Mesendoderm (in vitro differentiated cells): Measurements from ENCODE around the gene DNAJB8. TPM values are rescaled to one million over a fixed set of nuclear protein-coding genes. Genes with fewer than 3 reads are reported as not detected.

Experiments used
- DNase-seq: peaks from one replicate; pipeline ENCODE4 v3.0.0; 2013
- H2AK5ac ChIP-seq: 2 replicates; pipeline ENCODE4 v1.6.1; 2013; ENCODE audit warnings: low read length, inconsistent platforms
- H2BK120ac ChIP-seq: 2 replicates; pipeline ENCODE4 v1.6.1; 2013; ENCODE audit warnings: low read depth, mild to moderate bottlenecking, low read length, moderate library complexity, mixed read lengths
- H2BK15ac ChIP-seq: replicated peaks from 2 replicates; pipeline ENCODE4 v1.6.1; 2013; ENCODE audit warnings: low read depth, mild to moderate bottlenecking, moderate library complexity
- H2BK5ac ChIP-seq: 2 replicates; pipeline ENCODE4 v1.6.1; 2013; ENCODE audit warnings: low read length, inconsistent platforms
- H3K18ac ChIP-seq: 2 replicates; pipeline ENCODE4 v1.6.1; 2013; ENCODE audit warnings: mild to moderate bottlenecking, low read length, mixed read lengths
- H3K23ac ChIP-seq: one replicate; pipeline ENCODE4 v1.6.1; 2013; ENCODE audit warnings: low read length
- H3K27ac ChIP-seq: 2 replicates; pipeline ENCODE4 v1.5.1; 2013; ENCODE audit warnings: low read depth, mild to moderate bottlenecking, inconsistent platforms, low read length, moderate library complexity
- H3K27me3 ChIP-seq: 2 replicates; pipeline ENCODE4 v1.6.1; 2013; ENCODE audit warnings: low read length, control low read depth, mild to moderate bottlenecking, inconsistent platforms; ENCODE audit not compliant: insufficient read depth, poor library complexity
- H3K36me3 ChIP-seq: 2 replicates; pipeline ENCODE4 v1.6.1; 2013; ENCODE audit warnings: low read length, inconsistent platforms; ENCODE audit not compliant: control insufficient read depth, insufficient read depth
- H3K4ac ChIP-seq: one replicate; pipeline ENCODE4 v1.6.1; 2013; ENCODE audit warnings: low read depth, mild to moderate bottlenecking, low read length, moderate library complexity
- H3K4me1 ChIP-seq: 2 replicates; pipeline ENCODE4 v1.6.1; 2013; ENCODE audit warnings: low read depth, low read length, inconsistent platforms; ENCODE audit not compliant: control insufficient read depth
- H3K4me2 ChIP-seq: 2 replicates; pipeline ENCODE4 v1.6.1; 2013; ENCODE audit warnings: low read length
- H3K4me3 ChIP-seq: 2 replicates; pipeline ENCODE4 v1.5.1; 2013; ENCODE audit warnings: mild to moderate bottlenecking, low read length
- H3K56ac ChIP-seq: one replicate; pipeline ENCODE4 v1.6.1; 2013; ENCODE audit warnings: low read length
- H3K79me1 ChIP-seq: 2 replicates; pipeline ENCODE4 v1.6.1; 2013; ENCODE audit warnings: low read length, inconsistent platforms
- H3K79me2 ChIP-seq: 2 replicates; pipeline ENCODE4 v1.6.1; 2013; ENCODE audit warnings: mild to moderate bottlenecking, low read length; ENCODE audit not compliant: control insufficient read depth, insufficient read depth
- H3K9ac ChIP-seq: 2 replicates; pipeline ENCODE4 v1.6.1; 2013; ENCODE audit warnings: low read length, inconsistent platforms
- H4K5ac ChIP-seq: one replicate; pipeline ENCODE4 v1.6.1; 2013; ENCODE audit warnings: low read length
- H4K8ac ChIP-seq: one replicate; pipeline ENCODE4 v1.6.1; 2013; ENCODE audit warnings: low read depth, mild to moderate bottlenecking, control low read depth, low read length, moderate library complexity
- WGBS: extraction: QIAGEN DNeasy Blood & Tissue Kit; methylation state at CpG from one replicate; pipeline ENCODE4 v1.1.7; 2013; ENCODE audit warnings: low lambda C conversion rate, missing lambda C conversion rate; ENCODE audit not compliant: insufficient coverage; ENCODE audit errors: extremely low coverage; 5-methylcytosine and 5-hydroxymethylcytosine counted together
- polyA plus RNA-seq, 2 experiments: library from polyadenylated mRNA; stranded (reverse); fragments of 200-250 nt; gene quantifications; one replicate each; pipeline ENCODE4 v1.2.3, GENCODE V29; 2013

DNAJB8 gene
- not detected for polyA plus RNA-seq (2013, experiment 1 of 2)
- polyA plus RNA-seq (2013, experiment 2 of 2): not detected

- WGBS: no CpG with 5 or more reads among the region's 14 CpGs
These were observed at the start of gene DNAJB8 for GRCh38 chr3:128466840-128467541. TSS of gene DNAJB8 (minus strand) at chr3:128466890. CDS start at chr3:128463245, 3,645 bp downstream.

GRCh38 chr3:128515967-128516366 lies 49.3 kb upstream of the DNAJB8 start:
- Histone ChIP-seq H2AK5ac (no peak overlapping the region), H3K18ac (no peak overlapping the region), H3K79me2 (no peaks in the 10 kb centered on the region), H2BK5ac (no peak overlapping the region), H4K8ac (no peak overlapping the region), H2BK120ac (no peak overlapping the region), H3K36me3 (no peaks in the 10 kb centered on the region), H3K4me1 (no peaks in the 10 kb centered on the region), H3K27ac (no peak overlapping the region), H3K23ac (no peak overlapping the region), H3K4ac (no peak overlapping the region), H3K79me1 (no peaks in the 10 kb centered on the region), H3K4me3 (no peak overlapping the region), H3K56ac (no peak overlapping the region), H3K4me2 (no peak overlapping the region), H3K27me3 (no peaks in the 10 kb centered on the region), H4K5ac (no peak overlapping the region), H3K9ac (no peak overlapping the region), H2BK15ac (no peak overlapping the region)
- WGBS: no CpG with 5 or more reads among the region's 1 CpG
- DNase-seq: no peak

More at GRCh38 chr3:128466840-128467541, at the start of gene DNAJB8:
- Histone ChIP-seq H3K9ac (no peak within 1 kb of the TSS), H3K18ac (no peak within 1 kb of the TSS), H2AK5ac (no peak within 1 kb of the TSS), H3K23ac (no peak within 1 kb of the TSS), H3K27me3 (peaks cover 6% of the 10 kb centered on the region), H4K5ac (no peak within 1 kb of the TSS), H3K4me1 (peaks cover 2% of the 10 kb centered on the region), H3K79me2 (no peaks in the 10 kb centered on the region), H3K79me1 (no peaks in the 10 kb centered on the region), H3K27ac (no peak within 1 kb of the TSS), H3K4me2 (no peak within 1 kb of the TSS), H3K4ac (no peak within 1 kb of the TSS), H3K56ac (no peak within 1 kb of the TSS), H3K4me3 (no peak within 1 kb of the TSS), H3K36me3 (no peaks in the 10 kb centered on the region), H4K8ac (no peak within 1 kb of the TSS), H2BK120ac (no peak within 1 kb of the TSS), H2BK5ac (no peak within 1 kb of the TSS), H2BK15ac (no peak within 1 kb of the TSS)
- DNase-seq: no peak

- H3K36me3 ChIP-seq: no peaks in the 10 kb centered on the region
- H3K4ac ChIP-seq: no peak overlapping the region
- no peak overlapping the region for H3K27ac ChIP-seq
- H3K27me3 ChIP-seq: no peaks in the 10 kb centered on the region
- H3K18ac ChIP-seq: no peak overlapping the region
- H3K79me2 ChIP-seq: no peaks in the 10 kb centered on the region
- H2AK5ac ChIP-seq: no peak overlapping the region
- no peak overlapping the region for H2BK120ac ChIP-seq
- no peak for DNase-seq
- H2BK15ac ChIP-seq: no peak overlapping the region
- H3K4me3 ChIP-seq: no peak overlapping the region
- no peak overlapping the region for H2BK5ac ChIP-seq
- WGBS: no CpG with 5 or more reads among the region's 5 CpGs
- H3K79me1 ChIP-seq: no peaks in the 10 kb centered on the region
- H3K4me2 ChIP-seq: no peak overlapping the region
- no peak overlapping the region for H4K8ac ChIP-seq
- H3K4me1 ChIP-seq: no peaks in the 10 kb centered on the region
- H4K5ac ChIP-seq: no peak overlapping the region
- no peak overlapping the region for H3K56ac ChIP-seq
- no peak overlapping the region for H3K23ac ChIP-seq
- H3K9ac ChIP-seq: no peak overlapping the region
These were observed 42.2 kb upstream of the DNAJB8 start for GRCh38 chr3:128508852-128509251.

GRCh38 chr3:128506754-128507153 lies 40.1 kb upstream of the DNAJB8 start:
- Histone ChIP-seq H3K9ac (no peak overlapping the region), H3K27me3 (no peaks in the 10 kb centered on the region), H2BK120ac (no peak overlapping the region), H3K18ac (no peak overlapping the region), H3K4me1 (no peaks in the 10 kb centered on the region), H3K4me2 (no peak overlapping the region), H3K56ac (no peak overlapping the region), H3K23ac (no peak overlapping the region), H2AK5ac (no peak overlapping the region), H4K5ac (no peak overlapping the region), H3K36me3 (no peaks in the 10 kb centered on the region), H3K79me2 (no peaks in the 10 kb centered on the region), H2BK5ac (no peak overlapping the region), H3K4ac (no peak overlapping the region), H4K8ac (no peak overlapping the region), H2BK15ac (no peak overlapping the region), H3K79me1 (no peaks in the 10 kb centered on the region), H3K4me3 (no peak overlapping the region), H3K27ac (no peak overlapping the region)
- DNase-seq: no peak
- WGBS: no CpG with 5 or more reads among the region's 2 CpGs

- Histone ChIP-seq H3K18ac (no peak overlapping the region), H3K36me3 (no peaks in the 10 kb centered on the region), H3K27ac (no peak overlapping the region), H2BK15ac (no peak overlapping the region), H3K79me1 (no peaks in the 10 kb centered on the region), H2AK5ac (no peak overlapping the region), H3K23ac (no peak overlapping the region), H3K4me3 (no peak overlapping the region), H4K5ac (no peak overlapping the region), H3K9ac (no peak overlapping the region), H3K27me3 (no peaks in the 10 kb centered on the region), H2BK5ac (no peak overlapping the region), H4K8ac (no peak overlapping the region), H3K4ac (no peak overlapping the region), H2BK120ac (no peak overlapping the region), H3K4me2 (no peak overlapping the region), H3K79me2 (no peaks in the 10 kb centered on the region), H3K56ac (no peak overlapping the region), H3K4me1 (no peaks in the 10 kb centered on the region)
- no CpG with 5 or more reads among the region's 3 CpGs for WGBS
- peak; percentile 60 for DNase-seq
These were observed 39.1 kb upstream of the DNAJB8 start for GRCh38 chr3:128505771-128506170.
